MM.1S (cell line): Measurements from ENCODE around the gene PPP6R1.

Experiments
- DNase-seq: peaks from one replicate; pipeline ENCODE4 v3.0.0-alpha.2; 2015
- H2AFZ ChIP-seq: fragments of 300-600 bp; sonication (generic); 2 replicates; pipeline ENCODE4 v1.6.0; 2016; ENCODE audit warnings: antibody characterized with exemption, low read length
- H3F3A ChIP-seq: fragments of 300-600 bp; sonication (generic); 2 replicates; pipeline ENCODE4 v1.6.1; 2016; ENCODE audit warnings: mild to moderate bottlenecking, antibody characterized with exemption, low read length, moderate library complexity, mixed read lengths; ENCODE audit not compliant: insufficient read depth
- H3K27ac ChIP-seq: fragments of 300-600 bp; sonication (generic); 2 replicates; pipeline ENCODE4 v1.5.1; 2016; ENCODE audit warnings: mild to moderate bottlenecking, low read length
- H3K27me3 ChIP-seq: fragments of 300-600 bp; sonication (generic); replicated peaks from 2 replicates; pipeline ENCODE4 v1.6.0; 2016; ENCODE audit warnings: low read length; ENCODE audit not compliant: insufficient read depth
- H3K36me3 ChIP-seq: fragments of 300-600 bp; sonication (generic); replicated peaks from 2 replicates; pipeline ENCODE4 v1.6.1; 2016; ENCODE audit warnings: mild to moderate bottlenecking, low read length, mixed read lengths; ENCODE audit not compliant: insufficient read depth
- H3K4me1 ChIP-seq: fragments of 300-600 bp; sonication (generic); 2 replicates; pipeline ENCODE4 v1.6.1; 2016; ENCODE audit warnings: low read length, mixed read lengths
- H3K4me2 ChIP-seq: fragments of 300-600 bp; sonication (generic); 2 replicates; pipeline ENCODE4 v1.6.0; 2016; ENCODE audit warnings: low read depth, low read length
- H3K4me3 ChIP-seq: fragments of 300-600 bp; sonication (generic); 2 replicates; pipeline ENCODE4 v1.5.1; 2016; ENCODE audit warnings: low read length, mixed read lengths
- H3K79me2 ChIP-seq: fragments of 300-600 bp; sonication (generic); 2 replicates; pipeline ENCODE4 v1.6.1; 2016; ENCODE audit warnings: mixed run types, low read length, mixed read lengths
- H3K9ac ChIP-seq: fragments of 300-600 bp; sonication (generic); 2 replicates; pipeline ENCODE4 v1.6.1; 2016; ENCODE audit warnings: low read length, mixed read lengths
- H3K9me2 ChIP-seq: fragments of 300-600 bp; sonication (generic); replicated peaks from 2 replicates; pipeline ENCODE4 v1.6.1; 2016; ENCODE audit warnings: mild to moderate bottlenecking, low read length, mixed read lengths; ENCODE audit not compliant: insufficient read depth
- H3K9me3 ChIP-seq: fragments of 300-600 bp; sonication (generic); replicated peaks from 2 replicates; pipeline ENCODE4 v1.6.1; 2016; ENCODE audit warnings: mild to moderate bottlenecking, low read length, mixed read lengths; ENCODE audit not compliant: insufficient read depth
- H4K20me1 ChIP-seq: fragments of 300-600 bp; sonication (generic); 2 replicates; pipeline ENCODE4 v1.6.1; 2016; ENCODE audit warnings: mild to moderate bottlenecking, low read length, moderate library complexity, mixed read lengths; ENCODE audit not compliant: insufficient read depth
- CTCF ChIP-seq: fragments of 300-600 bp; sonication (generic); IDR thresholded peaks from 2 replicates; pipeline ENCODE4 v1.5.1; 2016; ENCODE audit warnings: antibody characterized with exemption, low read length, mixed read lengths
- EZH2 ChIP-seq: fragments of 300-600 bp; sonication (generic); optimal IDR thresholded peaks from 2 replicates; pipeline ENCODE3; 2017; ENCODE audit warnings: low read depth, mild to moderate bottlenecking, antibody characterized with exemption, low read length, mixed read lengths
- EZH2phosphoT487 ChIP-seq: fragments of 300-600 bp; sonication (generic); IDR thresholded peaks from 2 replicates; pipeline ENCODE4 v1.6.1; 2018; ENCODE audit warnings: antibody characterized with exemption, low read length

The PPP6R1 gene

GRCh38 chr19:55193481-55193880, 65.3 kb downstream of the PPP6R1 start:
- no peak overlapping the region for H2AFZ ChIP-seq
- H3K9me2 ChIP-seq = no peaks in the 10 kb centered on the region
- DNase-seq = no peak
- no peak for TF ChIP-seq EZH2
- TF ChIP-seq CTCF = no peak
- TF ChIP-seq EZH2phosphoT487 = no peak
- H3K27me3 ChIP-seq = peaks cover 80% of the 10 kb centered on the region
- no peaks in the 10 kb centered on the region for H3K9me3 ChIP-seq
- no peaks in the 10 kb centered on the region for H3F3A ChIP-seq
- H3K4me3 ChIP-seq = no peak overlapping the region
- H3K27ac ChIP-seq = no peak overlapping the region
- no peaks in the 10 kb centered on the region for H4K20me1 ChIP-seq
- H3K79me2 ChIP-seq = no peaks in the 10 kb centered on the region
- H3K9ac ChIP-seq = no peak overlapping the region
- no peaks in the 10 kb centered on the region for H3K4me1 ChIP-seq
- H3K4me2 ChIP-seq = no peak overlapping the region
- no peaks in the 10 kb centered on the region for H3K36me3 ChIP-seq

- Histone ChIP-seq H3K4me2 (no peak overlapping the region), H3K36me3 (no peaks in the 10 kb centered on the region), H3F3A (no peaks in the 10 kb centered on the region), H3K27me3 (peaks cover 74% of the 10 kb centered on the region), H3K9me3 (no peaks in the 10 kb centered on the region), H3K9ac (no peak overlapping the region), H3K9me2 (no peaks in the 10 kb centered on the region), H3K4me3 (no peak overlapping the region), H3K27ac (no peak overlapping the region), H4K20me1 (no peaks in the 10 kb centered on the region; the same call in 1 of the 2 replicates), H3K79me2 (no peaks in the 10 kb centered on the region), H3K4me1 (no peaks in the 10 kb centered on the region), H2AFZ (no peak overlapping the region)
- no peak for DNase-seq
- TF ChIP-seq EZH2phosphoT487 = no peak
- no peak for TF ChIP-seq EZH2
- no peak for TF ChIP-seq CTCF
Measured at GRCh38 chr19:55189403-55189835, 69.4 kb downstream of the PPP6R1 start.

GRCh38 chr19:55188625-55189024, 70.2 kb downstream of the PPP6R1 start:
- peak overlapping the region; percentile 49 for H3K4me2 ChIP-seq
- H3K9ac ChIP-seq = no peak overlapping the region
- peak overlapping the region; percentile 28; the same call in 1 of the 2 replicates for H3K4me3 ChIP-seq
- no peak overlapping the region for H2AFZ ChIP-seq
- no peaks in the 10 kb centered on the region for H3K79me2 ChIP-seq
- no peaks in the 10 kb centered on the region for H3K36me3 ChIP-seq
- DNase-seq = no peak
- H4K20me1 ChIP-seq = no peaks in the 10 kb centered on the region; the same call in 1 of the 2 replicates
- H3K4me1 ChIP-seq = no peaks in the 10 kb centered on the region
- H3K9me2 ChIP-seq = no peaks in the 10 kb centered on the region
- TF ChIP-seq CTCF (no peak), EZH2phosphoT487 (no peak), EZH2 (no peak)
- peaks cover 72% of the 10 kb centered on the region for H3K27me3 ChIP-seq
- no peak overlapping the region for H3K27ac ChIP-seq
- no peaks in the 10 kb centered on the region for H3F3A ChIP-seq
- no peaks in the 10 kb centered on the region for H3K9me3 ChIP-seq
